Measurements from ENCODE around the gene DPY19L2.
A peak's percentile ranks its signal among the peaks of the same experiment; 100 is the strongest.
"Not testable (repeated sequence)": the region's sequence is repeated elsewhere in the genome, so short reads cannot be mapped to it uniquely, and the experiment has no call there.

DPY19L2 gene

GRCh38 chr12:63668028-63668799 is at the start of gene DPY19L2:
DPY19L2 (minus strand) TSS chr12:63668493; CDS start chr12:63668393, 100 bp downstream.
- no peak for TF ChIP-seq CTCF (IDR thresholded peaks at IDR 0.05; ENCODE audit: low read depth, low read length)
- peak within 1 kb of the TSS; percentile 68 for H3K4me3 ChIP-seq (ENCODE audit: low read depth, low read length)

DNA sequence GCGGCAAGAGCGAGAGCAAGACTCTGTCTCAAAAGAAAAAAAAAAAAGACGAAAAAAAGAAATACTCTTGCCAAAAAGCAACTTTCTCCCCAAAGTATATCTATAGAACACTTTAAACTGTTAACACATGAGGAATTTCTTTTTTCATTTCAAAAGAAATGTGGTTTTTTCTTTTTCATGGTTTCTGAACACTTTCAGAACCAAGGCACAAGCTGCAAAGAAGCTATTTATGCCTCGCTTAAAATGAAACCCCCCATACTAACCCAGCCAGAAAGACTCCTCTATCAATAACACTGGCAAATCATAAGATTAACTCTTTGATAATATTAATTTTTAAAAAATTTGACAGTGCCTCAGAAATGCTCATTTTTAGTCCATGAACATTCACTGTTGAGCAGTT is 48.6 kb upstream of the DPY19L2 start:
- not testable (repeated sequence) for H3K4me3 ChIP-seq (ENCODE audit: low read depth, low read length)

GRCh38 chr12:63715107-63715625 is 46.9 kb upstream of the DPY19L2 start:
- not testable (repeated sequence) for H3K4me3 ChIP-seq (ENCODE audit: low read depth, low read length)

GRCh38 chr12:63714409-63714808 is 46.1 kb upstream of the DPY19L2 start:
- not testable (repeated sequence) for H3K4me3 ChIP-seq (ENCODE audit: low read depth, low read length)

GRCh38 chr12:63713681-63714075 is 45.4 kb upstream of the DPY19L2 start:
- H3K4me3 ChIP-seq (ENCODE audit: low read depth, low read length): not testable (repeated sequence)

DNA sequence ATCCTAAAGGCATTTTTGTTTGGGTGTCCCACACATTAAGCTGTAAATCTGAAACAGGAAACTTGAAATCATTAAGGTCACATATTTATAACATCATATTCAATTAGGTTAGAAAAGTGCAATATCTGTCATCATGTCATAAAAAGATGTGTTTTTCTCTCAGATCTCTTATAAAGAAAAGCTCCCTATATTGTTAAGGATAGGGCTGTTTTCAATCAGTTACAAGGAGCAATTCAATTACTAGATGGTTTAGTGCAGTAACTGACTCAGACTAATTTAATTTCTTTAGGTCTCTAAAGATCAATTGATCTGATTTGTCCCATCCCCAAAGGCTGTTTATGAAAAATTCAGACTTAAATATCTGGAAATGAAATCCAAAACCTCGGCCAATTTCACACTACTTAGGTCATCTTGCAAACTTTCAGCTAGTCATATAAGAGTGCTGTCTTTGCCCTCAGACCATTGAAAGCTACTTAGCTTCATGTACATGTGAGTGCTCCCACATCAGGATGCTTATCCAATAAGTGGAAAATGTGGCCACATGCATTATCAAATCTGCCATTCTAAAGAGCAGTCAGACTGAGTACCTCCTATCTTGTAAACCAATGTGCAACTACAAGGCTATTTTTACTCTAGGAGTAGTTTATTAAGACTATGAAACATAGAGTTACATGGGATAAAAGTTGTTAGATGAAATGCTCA is 44.8 kb upstream of the DPY19L2 start:
- H3K4me3 ChIP-seq (ENCODE audit: low read depth, low read length): not testable (repeated sequence)

DNA sequence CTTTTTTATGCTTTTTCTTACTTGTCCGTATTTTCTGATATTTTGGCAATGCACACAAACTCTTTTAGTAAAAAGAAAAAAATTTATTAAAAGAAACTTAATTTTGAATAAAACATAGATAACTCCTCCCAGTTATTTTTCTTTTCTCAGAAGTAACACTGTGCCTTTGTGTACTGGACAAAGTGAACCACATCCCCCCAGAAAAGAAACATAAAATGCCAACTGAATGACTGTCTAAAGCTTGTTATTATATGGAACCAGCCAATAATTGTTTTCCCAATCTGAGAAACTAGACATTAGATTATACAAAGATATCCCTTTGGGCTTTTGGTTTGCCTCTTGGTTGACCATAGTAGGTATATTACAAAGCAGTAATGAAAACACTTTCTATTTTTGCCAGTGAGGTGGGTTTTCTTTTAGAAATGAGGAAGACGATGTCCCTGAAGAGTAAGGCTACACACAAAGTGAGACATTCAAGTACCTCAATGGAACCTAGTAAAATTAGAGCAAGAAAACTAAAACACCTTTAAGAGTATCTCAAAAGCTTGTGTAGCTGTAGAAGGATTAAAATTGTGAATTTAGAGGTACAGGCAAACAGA is 44.2 kb upstream of the DPY19L2 start:
- not testable (repeated sequence) for H3K4me3 ChIP-seq (ENCODE audit: low read depth, low read length)

DNA sequence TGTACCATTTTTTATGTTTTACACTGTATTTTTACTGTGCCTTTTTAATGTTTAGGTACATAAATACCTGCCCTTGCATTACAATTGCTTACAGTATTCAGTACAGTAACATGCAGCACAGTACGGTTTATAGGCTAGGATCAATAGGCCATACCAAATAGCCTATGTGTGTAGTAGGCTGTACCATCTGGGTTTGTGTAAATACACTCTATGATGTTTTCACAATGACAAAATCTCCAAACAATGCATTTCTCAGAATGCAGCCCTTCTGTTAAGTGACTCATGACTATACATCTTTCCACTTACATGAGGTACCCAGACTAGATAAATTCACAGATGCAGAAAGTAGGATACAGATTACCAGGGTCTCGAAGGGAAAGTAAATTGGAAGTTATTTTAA is 43.0 kb upstream of the DPY19L2 start:
- not testable (repeated sequence) for H3K4me3 ChIP-seq (ENCODE audit: low read depth, low read length)

DNA sequence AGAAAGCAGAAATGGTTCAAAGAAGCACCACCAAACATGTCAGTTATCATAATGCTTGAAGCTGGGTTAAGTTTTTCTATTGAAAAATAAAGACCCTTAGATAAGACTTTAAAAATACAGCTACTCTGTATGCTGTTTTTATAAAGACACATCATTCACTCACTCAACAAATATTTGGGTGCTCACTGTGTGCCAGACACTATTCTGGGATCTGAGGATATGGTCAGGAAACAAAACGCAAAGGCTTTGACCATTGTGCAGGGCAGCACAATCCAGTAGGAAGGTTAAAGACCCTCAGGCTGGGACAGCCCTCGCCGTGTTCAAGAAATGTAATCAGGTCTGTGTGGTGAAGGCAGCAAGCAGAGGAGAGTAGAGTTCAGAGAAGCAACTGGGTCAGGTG is 38.0 kb upstream of the DPY19L2 start:
- no peak overlapping the region for H3K4me3 ChIP-seq (ENCODE audit: low read depth, low read length)
- TF ChIP-seq CTCF (IDR thresholded peaks at IDR 0.05; ENCODE audit: low read depth, low read length): no peak

GRCh38 chr12:63699678-63700382 is 31.5 kb upstream of the DPY19L2 start:
- H3K4me3 ChIP-seq (ENCODE audit: low read depth, low read length): not testable (repeated sequence)

- H3K4me3 ChIP-seq (ENCODE audit: low read depth, low read length): not testable (repeated sequence)
These were observed 30.7 kb upstream of the DPY19L2 start for GRCh38 chr12:63699011-63699410.

GRCh38 chr12:63690837-63691236 is 22.5 kb upstream of the DPY19L2 start:
- not testable (repeated sequence) for H3K4me3 ChIP-seq (ENCODE audit: low read depth, low read length)

GRCh38 chr12:63689141-63689540 is 20.8 kb upstream of the DPY19L2 start:
- H3K4me3 ChIP-seq (ENCODE audit: low read depth, low read length): not testable (repeated sequence)

- not testable (repeated sequence) for H3K4me3 ChIP-seq (ENCODE audit: low read depth, low read length)
These were observed 18.3 kb upstream of the DPY19L2 start for GRCh38 chr12:63686623-63687022.

GRCh38 chr12:63685789-63686188 is 17.5 kb upstream of the DPY19L2 start:
- H3K4me3 ChIP-seq (ENCODE audit: low read depth, low read length): not testable (repeated sequence)

DNA sequence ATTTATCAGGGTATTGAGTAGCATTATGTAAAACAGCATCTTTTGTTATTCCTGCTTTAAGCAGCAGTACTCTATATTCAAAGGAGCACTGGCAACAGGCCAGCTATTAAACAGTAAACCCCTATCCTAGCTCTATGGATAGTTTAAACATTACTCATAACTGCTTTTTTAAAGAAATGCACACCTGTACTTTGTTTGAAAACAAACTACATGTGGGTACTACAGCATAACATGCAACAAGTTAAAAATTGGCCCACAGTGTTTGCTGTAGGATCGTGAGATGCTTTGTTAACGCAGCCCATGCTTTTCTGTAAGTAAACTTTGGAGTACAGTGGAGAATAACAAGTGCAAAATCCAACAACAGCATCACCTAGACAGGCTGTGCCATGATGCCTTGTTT is 14.3 kb upstream of the DPY19L2 start:
- H3K4me3 ChIP-seq (ENCODE audit: low read depth, low read length): not testable (repeated sequence)

- not testable (repeated sequence) for H3K4me3 ChIP-seq (ENCODE audit: low read depth, low read length)
These were observed 12.5 kb upstream of the DPY19L2 start for GRCh38 chr12:63680758-63681157.

GRCh38 chr12:63672550-63672949 is 4.3 kb upstream of the DPY19L2 start:
- H3K4me3 ChIP-seq (ENCODE audit: low read depth, low read length): not testable (repeated sequence)

All from WI38 (cell line).